GM10266 (cell line): ENCODE results near the gene MAP3K13.

Experiments used
- DNase-seq: peaks from one replicate; pipeline ENCODE4 v3.0.0; 2012; ENCODE audit errors: extremely low spot score
- CTCF ChIP-seq: IDR thresholded peaks from 2 replicates; pipeline ENCODE4 v1.5.1; 2012; ENCODE audit warnings: mild to moderate bottlenecking, low read depth; ENCODE audit not compliant: control insufficient read depth, insufficient read depth; ENCODE audit errors: missing control alignments

Gene MAP3K13

GRCh38 chr3:185422677-185423076, 59.7 kb downstream of the MAP3K13 start:
- no peak for DNase-seq
- no peak for TF ChIP-seq CTCF

GRCh38 chr3:185423178-185423577, 60.2 kb downstream of the MAP3K13 start:
- DNase-seq, result peak; percentile 34
- no peak for TF ChIP-seq CTCF

DNA sequence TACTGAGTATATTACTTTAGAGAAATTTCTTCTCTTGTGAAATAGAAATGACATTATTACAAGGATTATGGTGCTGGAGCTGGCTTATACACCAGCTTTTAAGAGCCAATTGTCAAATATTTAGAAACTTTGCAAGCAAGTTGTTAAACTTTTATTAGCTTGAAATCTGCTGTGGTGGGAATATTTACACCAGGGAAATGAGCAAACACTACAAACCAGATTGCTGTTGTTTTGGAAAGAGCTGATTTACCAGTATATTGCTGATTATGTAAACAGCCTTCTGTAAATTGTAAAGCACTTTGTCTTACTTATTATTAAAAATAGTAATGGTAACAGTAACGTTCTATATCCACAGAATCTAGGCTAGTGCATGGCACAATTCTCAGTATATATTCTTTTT, 61.5 kb downstream of the MAP3K13 start:
- no peak for TF ChIP-seq CTCF
- no peak for DNase-seq

- no peak for TF ChIP-seq CTCF
- no peak for DNase-seq
Measured at GRCh38 chr3:185430375-185430774, 67.4 kb downstream of the MAP3K13 start.

- no peak for TF ChIP-seq CTCF
- no peak for DNase-seq
Measured at GRCh38 chr3:185439745-185440466, 77.0 kb downstream of the MAP3K13 start.

- no peak for TF ChIP-seq CTCF
Measured at GRCh38 chr3:185442031-185442430, 79.1 kb downstream of the MAP3K13 start.

GRCh38 chr3:185444329-185444728, 81.4 kb downstream of the MAP3K13 start:
- TF ChIP-seq CTCF, result no peak
- DNase-seq, result no peak

More at GRCh38 chr3:185442031-185442430, 79.1 kb downstream of the MAP3K13 start:
- DNase-seq, result no peak
